Forelimb muscle (tissue), 1 donor: ENCODE measurements around the gene WWC2. TPM values are rescaled to one million over a fixed set of nuclear protein-coding genes. Genes with fewer than 3 reads are reported as not detected.

Experiments
- DNase-seq: peaks from one replicate; pipeline ENCODE4 v3.0.0-alpha.2; 2013; ENCODE audit warnings: low read depth
- polyA plus RNA-seq: library from polyadenylated mRNA; unstranded; fragments of 120-200 nt; gene quantifications from one replicate; pipeline ENCODE4 v1.2.1, GENCODE V29; 2013; ENCODE audit not compliant: insufficient read length

WWC2 gene
- polyA plus RNA-seq, 1 donor: 18.3 TPM

GRCh38 chr4:183353557-183353956 is 254.5 kb downstream of the WWC2 start:
- DNase-seq: no peak

- DNase-seq: no peak
These were observed 255.2 kb downstream of the WWC2 start for GRCh38 chr4:183354219-183354618.

GRCh38 chr4:183355405-183355804 is 256.3 kb downstream of the WWC2 start:
- DNase-seq: no peak

- DNase-seq: no peak
These were observed 257.2 kb downstream of the WWC2 start for GRCh38 chr4:183356173-183356830.

- no peak for DNase-seq
These were observed 258.0 kb downstream of the WWC2 start for GRCh38 chr4:183356931-183357675.

- no peak for DNase-seq
These were observed 259.2 kb downstream of the WWC2 start for GRCh38 chr4:183358215-183358755.

GRCh38 chr4:183360161-183360919 is 261.3 kb downstream of the WWC2 start:
- no peak for DNase-seq

- no peak for DNase-seq
These were observed 263.0 kb downstream of the WWC2 start for GRCh38 chr4:183362036-183362435.

- DNase-seq: no peak
These were observed 264.0 kb downstream of the WWC2 start for GRCh38 chr4:183362916-183363542.

GRCh38 chr4:183364025-183364424 is 265.0 kb downstream of the WWC2 start:
- DNase-seq: no peak

GRCh38 chr4:183366206-183366835 is 267.3 kb downstream of the WWC2 start:
- DNase-seq: no peak

- no peak for DNase-seq
These were observed 270.0 kb downstream of the WWC2 start for GRCh38 chr4:183369073-183369472.

Other genes with a start within 250 kb of the WWC2 start
- 63.6 TPM for gene DCTD, start 181.9 kb upstream of the WWC2 start, polyA plus RNA-seq
- not detected for gene CLDN22, start 221.0 kb downstream of the WWC2 start, polyA plus RNA-seq
- not detected for gene CLDN24, start 223.2 kb downstream of the WWC2 start, polyA plus RNA-seq